Smooth muscle cell (in vitro differentiated cells): ENCODE data around the gene CEND1. TPM values are rescaled to one million over a fixed set of nuclear protein-coding genes. Genes with fewer than 3 reads are reported as not detected.

Source experiments
- DNase-seq: peaks from one replicate; lab custom pipeline; 2025; ENCODE audit not compliant: unreplicated experiment; lab: John Stamatoyannopoulos, UW
- H2AFZ ChIP-seq: fragments of 200-600 bp; sonication (generic); 2 replicates; pipeline ENCODE4 v1.6.0; 2016; ENCODE audit warnings: antibody characterized with exemption, low read depth, mild to moderate bottlenecking
- H3F3A ChIP-seq: fragments of 200-600 bp; sonication (generic); 2 replicates; pipeline ENCODE4 v1.6.0; 2017; ENCODE audit warnings: antibody characterized with exemption, low read depth
- H3K27ac ChIP-seq: fragments of 200-600 bp; sonication (generic); 2 replicates; pipeline ENCODE4 v1.5.1; 2016; ENCODE audit warnings: low read depth, mild to moderate bottlenecking
- H3K27me3 ChIP-seq: fragments of 200-600 bp; sonication (generic); 2 replicates; pipeline ENCODE4 v1.6.1; 2016; ENCODE audit warnings: low read depth, mild to moderate bottlenecking
- H3K36me3 ChIP-seq: fragments of 200-600 bp; sonication (generic); 2 replicates; pipeline ENCODE4 v1.5.1; 2016; ENCODE audit warnings: low read depth
- H3K4me1 ChIP-seq: fragments of 200-600 bp; sonication (generic); 2 replicates; pipeline ENCODE4 v1.5.1; 2016; ENCODE audit warnings: low read depth
- H3K4me2 ChIP-seq: fragments of 200-600 bp; sonication (generic); 2 replicates; pipeline ENCODE4 v1.6.0; 2016; ENCODE audit warnings: mild to moderate bottlenecking
- H3K4me3 ChIP-seq: fragments of 200-600 bp; sonication (generic); 2 replicates; pipeline ENCODE4 v1.5.1; 2016; ENCODE audit warnings: mild to moderate bottlenecking
- H3K79me2 ChIP-seq: fragments of 200-600 bp; sonication (generic); 2 replicates; pipeline ENCODE4 v1.6.0; 2016; ENCODE audit warnings: low read depth, mild to moderate bottlenecking
- H3K9ac ChIP-seq: fragments of 200-600 bp; sonication (generic); 2 replicates; pipeline ENCODE4 v1.6.0; 2016; ENCODE audit warnings: low read depth
- H3K9me3 ChIP-seq: fragments of 200-600 bp; sonication (generic); replicated peaks from 2 replicates; pipeline ENCODE4 v1.5.1; 2016; ENCODE audit warnings: low read depth
- H4K20me1 ChIP-seq: fragments of 200-600 bp; sonication (generic); 2 replicates; pipeline ENCODE4 v1.6.0; 2016; ENCODE audit warnings: low read depth
- CTCF ChIP-seq: fragments of 200-600 bp; sonication (generic); IDR thresholded peaks from 2 replicates; pipeline ENCODE4 v1.5.1; 2017; ENCODE audit warnings: borderline replicate concordance, mild to moderate bottlenecking, antibody characterized with exemption; ENCODE audit not compliant: insufficient read depth, poor library complexity, severe bottlenecking
- WGBS: methylation state at CpG from one replicate; pipeline ENCODE4 v1.1.7; 2016; ENCODE audit warnings: low lambda C conversion rate; 5-methylcytosine and 5-hydroxymethylcytosine counted together
- polyA plus RNA-seq: library from polyadenylated mRNA; unstranded; fragments of >200 nt; fragmentation: Nextera tagmentation; extraction: Ambion mirVana; gene quantifications from 2 replicates; pipeline ENCODE4 v1.2.1, GENCODE V29; 2016
- total RNA-seq: library from RNA; depleted of rRNA; stranded (reverse); fragments of >200 nt; gene quantifications from 2 replicates; pipeline ENCODE4 v1.2.3, GENCODE V29; 2014

CEND1 gene
- total and polyA plus RNA-seq, 2 experiments from 2014 or later: 0.13 TPM; not detected in 1

GRCh38 chr11:834371-835316 is 44.8 kb upstream of the CEND1 start:
- no peak for TF ChIP-seq CTCF
- WGBS: 63% methylated on average over 30 of the region's 31 CpGs
- H3K4me1 ChIP-seq: peaks cover 28% of the 10 kb centered on the region
- peak overlapping the region; percentile 97 for H3K4me2 ChIP-seq
- H4K20me1 ChIP-seq: peaks cover 74% of the 10 kb centered on the region
- H2AFZ ChIP-seq: no peak overlapping the region
- H3K36me3 ChIP-seq: no peaks in the 10 kb centered on the region
- H3K9me3 ChIP-seq: no peaks in the 10 kb centered on the region
- H3K79me2 ChIP-seq: peaks cover 28% of the 10 kb centered on the region
- peak overlapping the region; percentile 90 for H3K27ac ChIP-seq
- H3K4me3 ChIP-seq: peak overlapping the region; percentile 73
- no peak for DNase-seq
- H3F3A ChIP-seq: peaks cover 15% of the 10 kb centered on the region
- peak overlapping the region; percentile 65 for H3K9ac ChIP-seq
- peaks cover 17% of the 10 kb centered on the region for H3K27me3 ChIP-seq

- H3K79me2 ChIP-seq: peaks cover 28% of the 10 kb centered on the region
- H3K36me3 ChIP-seq: no peaks in the 10 kb centered on the region
- peak overlapping the region; percentile 92 for H3K9ac ChIP-seq
- peaks cover 74% of the 10 kb centered on the region for H4K20me1 ChIP-seq
- peak overlapping the region; percentile 73 for H3K4me3 ChIP-seq
- peak overlapping the region; percentile 97 for H3K4me2 ChIP-seq
- H3K9me3 ChIP-seq: no peaks in the 10 kb centered on the region
- no peak for TF ChIP-seq CTCF
- peaks cover 18% of the 10 kb centered on the region for H3F3A ChIP-seq
- 36% methylated on average over 9 of the region's 9 CpGs for WGBS
- H2AFZ ChIP-seq: no peak overlapping the region
- peaks cover 25% of the 10 kb centered on the region for H3K27me3 ChIP-seq
- no peak for DNase-seq
- H3K27ac ChIP-seq: peak overlapping the region; percentile 90
- H3K4me1 ChIP-seq: peaks cover 35% of the 10 kb centered on the region
Observed at GRCh38 chr11:833849-834311, 44.0 kb upstream of the CEND1 start.

- Histone ChIP-seq H3K4me3 (peak overlapping the region; percentile 73), H2AFZ (no peak overlapping the region), H3K4me1 (peaks cover 38% of the 10 kb centered on the region), H3K27me3 (peaks cover 31% of the 10 kb centered on the region), H3K36me3 (no peaks in the 10 kb centered on the region), H3F3A (peaks cover 18% of the 10 kb centered on the region), H3K9me3 (no peaks in the 10 kb centered on the region), H3K4me2 (peak overlapping the region; percentile 97), H3K79me2 (peaks cover 28% of the 10 kb centered on the region), H3K9ac (peak overlapping the region; percentile 92), H3K27ac (peak overlapping the region; percentile 90), H4K20me1 (peaks cover 74% of the 10 kb centered on the region)
- peak; percentile 71 for DNase-seq
- no peak for TF ChIP-seq CTCF
- WGBS: under 1% methylated on average over 33 of the region's 55 CpGs
Observed at GRCh38 chr11:833114-833791, 43.4 kb upstream of the CEND1 start.
